ENCODE measurements around the gene SPATA13.
A peak's percentile ranks its signal among the peaks of the same experiment; 100 is the strongest.
"Not testable (repeated sequence)": the region's sequence is repeated elsewhere in the genome, so short reads cannot be mapped to it uniquely, and the experiment has no call there.

Gene SPATA13

GRCh38 chr13:24202215-24202614 lies 41.7 kb downstream of the SPATA13 start:
- DNase-seq = no peak

- peak; percentile 44 for DNase-seq
Measured at GRCh38 chr13:24203273-24203672, 42.8 kb downstream of the SPATA13 start.

- DNase-seq = peak; percentile 61
Measured at GRCh38 chr13:24203811-24204210, 43.3 kb downstream of the SPATA13 start.

GRCh38 chr13:24205076-24205475 lies 44.6 kb downstream of the SPATA13 start:
- not testable (repeated sequence) for DNase-seq

- DNase-seq = peak; percentile 44
Measured at GRCh38 chr13:24207841-24208667, 47.5 kb downstream of the SPATA13 start.

GRCh38 chr13:24209138-24209537 lies 48.6 kb downstream of the SPATA13 start:
- no peak for DNase-seq

- no peak for DNase-seq
Measured at GRCh38 chr13:24212254-24212653, 51.7 kb downstream of the SPATA13 start.

- no peak for DNase-seq
Measured at GRCh38 chr13:24212674-24213073, 52.2 kb downstream of the SPATA13 start.

GRCh38 chr13:24213932-24214331 lies 53.4 kb downstream of the SPATA13 start:
- no peak for DNase-seq

GRCh38 chr13:24214528-24214927 lies 54.0 kb downstream of the SPATA13 start:
- DNase-seq = no peak

GRCh38 chr13:24215126-24215525 lies 54.6 kb downstream of the SPATA13 start:
- DNase-seq = peak; percentile 12

GRCh38 chr13:24215732-24216131 lies 55.2 kb downstream of the SPATA13 start:
- peak; percentile 93 for DNase-seq

GRCh38 chr13:24216176-24216575 lies 55.7 kb downstream of the SPATA13 start:
- peak; percentile 35 for DNase-seq

- not testable (repeated sequence) for DNase-seq
Measured at GRCh38 chr13:24216779-24217178, 56.3 kb downstream of the SPATA13 start.

GRCh38 chr13:24217601-24218281 lies 57.2 kb downstream of the SPATA13 start:
- peak; percentile 35 for DNase-seq

GRCh38 chr13:24218338-24218737 lies 57.8 kb downstream of the SPATA13 start:
- DNase-seq = no peak

- DNase-seq = peak; percentile 18
Measured at GRCh38 chr13:24218977-24219376, 58.5 kb downstream of the SPATA13 start.

GRCh38 chr13:24220086-24220703 lies 59.7 kb downstream of the SPATA13 start:
- peak; percentile 94 for DNase-seq

- DNase-seq = no peak
Measured at GRCh38 chr13:24221007-24221406, 60.5 kb downstream of the SPATA13 start.

- no peak for DNase-seq
Measured at GRCh38 chr13:24222756-24223155, 62.2 kb downstream of the SPATA13 start.

- no peak for DNase-seq
Measured at GRCh38 chr13:24223341-24224231, 63.1 kb downstream of the SPATA13 start.

- DNase-seq = no peak
Measured at GRCh38 chr13:24224232-24224680, 63.7 kb downstream of the SPATA13 start.

GRCh38 chr13:24225062-24225461 lies 64.5 kb downstream of the SPATA13 start:
- no peak for DNase-seq
